HepG2 (cell line): Measurements from ENCODE around the gene JPH4. TPM values are rescaled to one million over a fixed set of nuclear protein-coding genes. Genes with fewer than 3 reads are reported as not detected.
A peak's percentile ranks its signal among the peaks of the same experiment; 100 is the strongest.

Source experiments
- FOSL2 ChIP-seq: sonication (generic); formaldehyde crosslinking; IDR thresholded peaks from 2 replicates; pipeline ENCODE4 v1.4.0; 2020; ENCODE audit warnings: missing genetic modification reagents
- FOXO1 ChIP-seq: sonication (generic); formaldehyde crosslinking; IDR thresholded peaks from 2 replicates; pipeline ENCODE4 v1.4.0; 2020; ENCODE audit warnings: missing genetic modification reagents
- KDM1A ChIP-seq: IDR thresholded peaks from 2 replicates; pipeline ENCODE4 v1.6.1; 2016; ENCODE audit warnings: missing compliant biosample characterization
- MBD4 ChIP-seq: IDR thresholded peaks from 2 replicates; pipeline ENCODE4 v1.6.1; 2012; ENCODE audit warnings: low read length, inconsistent platforms, borderline replicate concordance
- POLR2A ChIP-seq, 2 experiments: IDR thresholded peaks; 2 replicates each; pipeline ENCODE4 v1.6.1; 2011; ENCODE audit warnings: low read depth in 2 of 2, low read length in 2 of 2, mild to moderate bottlenecking in 1 of 2, moderate library complexity in 1 of 2; ENCODE audit not compliant: insufficient read depth in 1 of 2
- REPIN1 ChIP-seq: sonication (generic); formaldehyde crosslinking; IDR thresholded peaks from 2 replicates; pipeline ENCODE4 v1.8.0; 2022; ENCODE audit warnings: missing genetic modification reagents, low read depth, mild to moderate bottlenecking, borderline replicate concordance
- SMAD9 ChIP-seq: sonication (generic); formaldehyde crosslinking; IDR thresholded peaks from 2 replicates; pipeline ENCODE4 v1.5.1; 2020; ENCODE audit warnings: mild to moderate bottlenecking, missing genetic modification reagents
- SRSF4 ChIP-seq: fragments of 200-400 bp; formaldehyde crosslinking; IDR thresholded peaks from one replicate; pipeline ENCODE4 v1.6.1; 2018; ENCODE audit warnings: mild to moderate bottlenecking, low read depth, low read length, moderate library complexity; ENCODE audit not compliant: poor library complexity, severe bottlenecking
- TMF1 ChIP-seq: sonication (generic); formaldehyde crosslinking; IDR thresholded peaks from 2 replicates; pipeline ENCODE4 v1.8.1; 2022; ENCODE audit warnings: low read depth, missing genetic modification reagents
- WIZ ChIP-seq: sonication (generic); formaldehyde crosslinking; IDR thresholded peaks from 2 replicates; pipeline ENCODE4 v1.5.1; 2020; ENCODE audit warnings: mild to moderate bottlenecking, missing genetic modification reagents
- ZBTB20 ChIP-seq: sonication (generic); formaldehyde crosslinking; IDR thresholded peaks from 2 replicates; pipeline ENCODE4 v1.8.1; 2023; ENCODE audit warnings: missing genetic modification reagents, low read depth, mild to moderate bottlenecking, borderline replicate concordance
- ZNF17 ChIP-seq: sonication (generic); formaldehyde crosslinking; IDR thresholded peaks from 2 replicates; pipeline ENCODE4 v1.5.0; 2020; ENCODE audit warnings: mild to moderate bottlenecking, missing genetic modification reagents
- ZNF296 ChIP-seq: sonication (generic); formaldehyde crosslinking; conservative IDR thresholded peaks from 2 replicates; pipeline ENCODE4 v1.5.0; 2020; ENCODE audit warnings: mild to moderate bottlenecking, missing genetic modification reagents
- ZNF382 ChIP-seq: sonication (generic); formaldehyde crosslinking; IDR thresholded peaks from 2 replicates; pipeline ENCODE4 v1.5.0; 2020; ENCODE audit warnings: missing genetic modification reagents, mild to moderate bottlenecking, borderline replicate concordance
- ZNF543 ChIP-seq: sonication (generic); formaldehyde crosslinking; IDR thresholded peaks from 2 replicates; pipeline ENCODE4 v1.4.0; 2020; ENCODE audit warnings: mild to moderate bottlenecking, missing genetic modification reagents
- ZNF615 ChIP-seq: sonication (generic); formaldehyde crosslinking; IDR thresholded peaks from 2 replicates; pipeline ENCODE4 v1.5.0; 2020; ENCODE audit warnings: mild to moderate bottlenecking, missing genetic modification reagents, borderline replicate concordance
- ZNF7 ChIP-seq: IDR thresholded peaks from 2 replicates; pipeline ENCODE4 v1.6.1; 2016; ENCODE audit warnings: missing biosample characterization, missing genetic modification reagents
- ZNF768 ChIP-seq: sonication (generic); formaldehyde crosslinking; IDR thresholded peaks from 2 replicates; pipeline ENCODE4 v1.4.0; 2020; ENCODE audit warnings: missing genetic modification reagents
- ZNF839 ChIP-seq: sonication (generic); formaldehyde crosslinking; IDR thresholded peaks from 2 replicates; pipeline ENCODE4 v1.4.0; 2020; ENCODE audit warnings: missing genetic modification reagents, mild to moderate bottlenecking, borderline replicate concordance
- ZSCAN29 ChIP-seq: sonication (generic); formaldehyde crosslinking; conservative IDR thresholded peaks from 2 replicates; pipeline ENCODE4 v1.4.0; 2020; ENCODE audit warnings: mild to moderate bottlenecking, missing genetic modification reagents
- polyA plus RNA-seq, 8 experiments: library from polyadenylated mRNA; depleted of rRNA in 3 of 8; stranded (reverse) in 7 of 8; unstranded in 1 of 8; fragments of >200 nt; fragmentation: Illumina TruSeq in 4 of 8; extraction: Trizol in 4 of 8; gene quantifications; 2 replicates each; pipeline versions ENCODE4 v1.2.1 to v1.2.3, GENCODE V29; 2011 to 2016; ENCODE audit warnings: low read depth in 4 of 8, missing spikeins in 1 of 8, mixed read lengths in 1 of 8; ENCODE audit not compliant: insufficient read depth in 1 of 8
- total RNA-seq, 5 experiments: library from RNA; depleted of rRNA; stranded (reverse); fragments of >200 nt; fragmentation: Illumina TruSeq; extraction: Trizol; gene quantifications; 2 replicates each; pipeline ENCODE4 v1.2.3, GENCODE V29; 2016; ENCODE audit warnings: low read depth in 1 of 5
- TF ChIP-seq, protein P1 (sequence below): sonication (generic); formaldehyde crosslinking; IDR thresholded peaks from 2 replicates; pipeline ENCODE4 v1.5.1; 2020; ENCODE audit warnings: missing genetic modification reagents, mild to moderate bottlenecking, borderline replicate concordance
- TF ChIP-seq, protein P2 (sequence below), 2 experiments: sonication (generic) in 1 of 2; formaldehyde crosslinking in 1 of 2; IDR thresholded peaks; 2 replicates each; pipeline versions ENCODE4 v1.4.0 to v1.6.1; 2016 to 2020; ENCODE audit warnings: borderline replicate concordance in 1 of 2, low read depth in 1 of 2, mild to moderate bottlenecking in 1 of 2, missing genetic modification reagents in 1 of 2
- TF ChIP-seq, protein P3 (sequence below): IDR thresholded peaks from 2 replicates; pipeline ENCODE4 v1.6.1; 2016; ENCODE audit warnings: missing biosample characterization, missing genetic modification reagents, low read depth
- TF ChIP-seq, protein P4 (sequence below): sonication (generic); formaldehyde crosslinking; conservative IDR thresholded peaks from 2 replicates; pipeline ENCODE4 v1.4.0; 2020; ENCODE audit warnings: missing genetic modification reagents

Gene JPH4
- total and polyA plus RNA-seq, 2 of the 13 experiments (the other 11 are each of a cell fraction or from before 2014, with no cell fraction given): 0.08 to 0.22 TPM

DNA sequence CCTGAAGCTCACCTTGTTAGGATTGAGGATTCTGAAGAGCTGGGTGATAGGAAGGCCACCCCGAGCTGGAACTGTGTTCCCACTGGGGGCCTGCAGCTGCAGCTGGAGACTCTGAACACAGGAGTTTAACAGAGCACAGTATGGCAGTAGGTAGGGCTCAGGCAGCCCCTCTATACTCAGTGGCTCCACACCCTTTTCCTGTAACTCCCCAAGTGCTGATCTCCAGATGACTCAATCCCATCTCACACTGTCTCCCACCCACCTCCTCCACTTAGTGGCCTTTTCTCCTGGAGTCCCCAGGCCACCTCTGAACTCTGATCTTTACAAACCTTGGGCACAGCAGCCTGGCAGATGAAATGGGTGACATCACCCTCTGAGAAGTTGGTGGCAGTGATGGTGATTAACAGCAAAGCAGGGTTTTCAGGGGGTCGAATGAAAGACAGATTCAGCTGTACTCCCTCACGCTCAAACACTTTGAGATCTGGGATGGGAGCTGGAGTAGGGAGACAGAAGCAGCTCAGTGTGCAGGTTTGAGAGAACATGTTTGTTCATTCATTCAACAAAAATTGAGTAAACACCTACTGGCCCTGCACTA is 18.6 kb downstream of the JPH4 start (continued):
- TF ChIP-seq, protein P1, sequence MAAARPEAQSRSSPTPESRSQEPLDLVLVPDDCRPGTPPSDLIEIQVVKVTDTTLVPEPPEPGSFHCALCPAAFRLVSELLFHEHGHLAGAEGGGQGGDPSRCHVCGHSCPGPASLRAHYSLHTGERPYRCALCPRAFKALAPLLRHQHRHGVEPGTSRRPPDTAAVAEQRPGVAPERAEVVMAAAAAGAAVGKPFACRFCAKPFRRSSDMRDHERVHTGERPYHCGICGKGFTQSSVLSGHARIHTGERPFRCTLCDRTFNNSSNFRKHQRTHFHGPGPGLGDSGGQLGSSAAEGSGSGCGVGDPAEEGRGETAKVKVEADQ: 0 out of 2 replicates have a peak, but pooled peaks have one; percentile 9
- TF ChIP-seq ZNF839 (CRISPR knock-in tag) (no peak; the same call in 1 of the 2 replicates), ZSCAN29 (CRISPR knock-in tag) (no peak), SMAD9 (CRISPR knock-in tag) (no peak), ZNF768 (CRISPR knock-in tag) (no peak), TMF1 (CRISPR knock-in tag) (peak; percentile 67; the same call in 1 of the 2 replicates), ZNF382 (CRISPR knock-in tag) (no peak), REPIN1 (no peak), FOXO1 (CRISPR knock-in tag) (no peak), MBD4 (no peak), ZNF17 (CRISPR knock-in tag) (no peak), ZBTB20 (no peak), ZNF615 (no peak), ZNF7 (CRISPR knock-in tag) (no peak), WIZ (CRISPR knock-in tag) (no peak), FOSL2 (CRISPR knock-in tag) (no peak), POLR2A (IDR thresholded peaks at IDR 0.05; ENCODE audit: insufficient read depth in 1 of 2, low read depth in 2 of 2, low read length in 2 of 2) (no peak), ZNF296 (CRISPR knock-in tag) (0 out of 2 replicates have a peak, but pooled peaks have one; percentile 29), KDM1A (CRISPR knock-in tag) (no peak), ZNF543 (no peak), SRSF4 (no peak)
- TF ChIP-seq, protein P2, sequence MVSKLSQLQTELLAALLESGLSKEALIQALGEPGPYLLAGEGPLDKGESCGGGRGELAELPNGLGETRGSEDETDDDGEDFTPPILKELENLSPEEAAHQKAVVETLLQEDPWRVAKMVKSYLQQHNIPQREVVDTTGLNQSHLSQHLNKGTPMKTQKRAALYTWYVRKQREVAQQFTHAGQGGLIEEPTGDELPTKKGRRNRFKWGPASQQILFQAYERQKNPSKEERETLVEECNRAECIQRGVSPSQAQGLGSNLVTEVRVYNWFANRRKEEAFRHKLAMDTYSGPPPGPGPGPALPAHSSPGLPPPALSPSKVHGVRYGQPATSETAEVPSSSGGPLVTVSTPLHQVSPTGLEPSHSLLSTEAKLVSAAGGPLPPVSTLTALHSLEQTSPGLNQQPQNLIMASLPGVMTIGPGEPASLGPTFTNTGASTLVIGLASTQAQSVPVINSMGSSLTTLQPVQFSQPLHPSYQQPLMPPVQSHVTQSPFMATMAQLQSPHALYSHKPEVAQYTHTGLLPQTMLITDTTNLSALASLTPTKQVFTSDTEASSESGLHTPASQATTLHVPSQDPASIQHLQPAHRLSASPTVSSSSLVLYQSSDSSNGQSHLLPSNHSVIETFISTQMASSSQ (IDR thresholded peaks at IDR 0.05; ENCODE audit: low read depth): no peak
- TF ChIP-seq, protein P2 (CRISPR knock-in tag; IDR thresholded peaks at IDR 0.05; ENCODE audit: borderline replicate concordance): no peak
- TF ChIP-seq, protein P3, sequence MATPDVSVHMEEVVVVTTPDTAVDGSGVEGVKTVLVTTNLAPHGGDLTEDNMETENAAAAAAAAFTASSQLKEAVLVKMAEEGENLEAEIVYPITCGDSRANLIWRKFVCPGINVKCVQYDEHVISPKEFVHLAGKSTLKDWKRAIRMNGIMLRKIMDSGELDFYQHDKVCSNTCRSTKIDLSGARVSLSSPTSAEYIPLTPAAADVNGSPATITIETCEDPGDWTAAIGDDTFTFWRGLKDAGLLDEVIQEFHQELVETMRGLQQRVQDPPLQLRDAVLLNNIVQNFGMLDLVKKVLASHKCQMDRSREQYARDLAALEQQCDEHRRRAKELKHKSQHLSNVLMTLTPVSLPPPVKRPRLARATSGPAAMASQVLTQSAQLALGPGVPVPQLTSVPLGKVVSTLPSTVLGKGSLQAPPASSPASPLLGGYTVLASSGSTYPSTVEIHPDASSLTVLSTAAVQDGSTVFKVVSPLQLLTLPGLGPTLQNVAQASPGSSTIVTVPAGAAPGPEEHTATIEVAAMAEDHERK (CRISPR knock-in tag): no peak
- TF ChIP-seq, protein P4, sequence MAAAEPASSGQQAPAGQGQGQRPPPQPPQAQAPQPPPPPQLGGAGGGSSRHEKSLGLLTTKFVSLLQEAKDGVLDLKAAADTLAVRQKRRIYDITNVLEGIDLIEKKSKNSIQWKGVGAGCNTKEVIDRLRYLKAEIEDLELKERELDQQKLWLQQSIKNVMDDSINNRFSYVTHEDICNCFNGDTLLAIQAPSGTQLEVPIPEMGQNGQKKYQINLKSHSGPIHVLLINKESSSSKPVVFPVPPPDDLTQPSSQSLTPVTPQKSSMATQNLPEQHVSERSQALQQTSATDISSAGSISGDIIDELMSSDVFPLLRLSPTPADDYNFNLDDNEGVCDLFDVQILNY: no peak
